Limb (tissue), 2 donors: ENCODE data around the gene ACKR3.

Experiments
- DNase-seq, 2 donors: peaks; one replicate each; pipeline ENCODE4 v3.0.0-alpha.2; 2016; ENCODE audit errors: extremely low spot score in 2 of 2

ACKR3 gene

DNA sequence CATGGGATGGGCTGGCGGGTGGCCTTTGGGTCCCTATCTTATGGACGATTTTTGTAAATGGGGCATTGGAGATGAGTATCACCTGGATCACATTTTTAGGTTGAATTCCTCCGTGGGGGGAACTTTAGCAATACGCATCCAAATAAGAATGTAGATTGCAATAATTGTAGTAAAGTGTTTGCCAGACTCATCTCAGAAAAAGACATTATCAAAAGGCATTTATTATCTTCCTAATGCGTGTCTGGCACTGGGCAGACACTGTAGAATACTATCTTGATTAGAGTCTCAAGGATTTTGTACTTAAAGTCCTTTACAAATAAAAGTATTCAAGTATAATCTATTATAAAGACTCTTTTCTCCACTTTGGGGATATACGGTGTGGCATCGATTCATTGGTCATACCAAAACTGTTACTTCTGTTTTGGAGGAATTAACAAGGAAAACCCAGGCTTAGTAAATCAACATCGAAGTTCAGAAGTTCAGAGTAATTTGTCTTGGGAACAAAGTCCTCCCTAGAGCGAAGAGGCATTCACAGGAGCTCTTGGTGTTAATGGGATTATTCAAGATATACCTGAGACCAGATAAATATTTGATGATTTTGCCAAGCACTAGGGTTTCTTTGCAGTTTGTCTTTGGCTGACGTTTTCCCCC, 578 bp upstream of the ACKR3 start:
- DNase-seq, result no peak

DNA sequence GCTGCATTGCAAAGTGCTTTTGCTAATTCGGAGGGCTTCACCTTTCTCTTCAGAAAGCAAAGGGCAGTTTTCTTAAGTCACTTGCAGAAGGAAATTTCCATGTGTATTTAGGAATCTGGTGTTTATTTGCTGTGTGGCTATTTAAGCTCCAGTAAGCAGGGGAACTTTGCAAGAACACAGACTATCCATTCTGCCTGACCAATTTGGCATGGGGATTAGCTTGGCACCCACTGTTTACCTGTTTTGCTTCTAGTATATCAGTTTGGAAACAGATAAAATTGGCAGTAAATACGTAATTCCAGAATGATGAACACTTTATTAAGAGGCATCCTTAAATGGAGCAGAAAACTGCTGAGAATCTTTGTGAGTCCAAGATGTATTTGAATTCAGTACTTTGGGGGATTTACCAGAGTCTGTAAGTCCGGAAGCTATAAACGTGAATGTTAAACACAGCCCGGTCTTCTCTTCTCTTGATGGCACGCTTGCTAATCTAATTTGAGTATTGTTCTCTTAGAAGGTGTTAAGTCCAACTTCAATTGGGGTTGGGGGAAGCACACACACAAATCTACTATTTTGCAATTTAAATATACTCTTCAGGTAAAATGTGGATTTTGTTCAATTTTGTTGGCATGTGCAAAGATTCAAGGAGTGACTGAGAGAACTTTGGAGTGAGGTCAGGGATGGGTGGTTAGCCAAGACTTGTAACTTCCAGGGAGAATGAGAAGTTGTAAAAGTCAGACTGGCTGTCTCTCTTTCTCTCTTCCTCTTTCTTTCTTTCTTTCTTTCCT, 650 bp downstream of the ACKR3 start:
- peak in 1 of 2 donors; percentile 7 for DNase-seq

DNA sequence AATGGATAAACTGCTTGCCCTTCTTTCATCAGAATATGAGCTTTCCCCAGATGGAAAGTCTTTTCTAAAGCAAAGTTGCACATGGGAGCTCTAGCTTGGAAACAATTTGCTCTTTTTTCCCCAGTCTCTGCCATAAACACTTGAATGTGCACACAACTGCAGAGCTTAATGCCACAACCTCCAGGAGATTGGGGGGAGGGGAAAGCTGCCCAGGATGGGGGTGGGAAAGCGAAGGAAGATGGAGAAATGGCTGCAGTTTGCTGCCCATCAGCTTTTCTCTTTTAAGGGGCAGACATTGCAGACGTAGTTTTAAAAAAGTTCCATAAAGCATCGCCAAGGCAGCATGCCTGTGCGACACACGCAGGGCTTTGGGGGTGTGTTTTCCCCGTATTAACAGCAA, 1.5 kb downstream of the ACKR3 start:
- DNase-seq, result peak in 1 of 2 donors; percentile 10

DNA sequence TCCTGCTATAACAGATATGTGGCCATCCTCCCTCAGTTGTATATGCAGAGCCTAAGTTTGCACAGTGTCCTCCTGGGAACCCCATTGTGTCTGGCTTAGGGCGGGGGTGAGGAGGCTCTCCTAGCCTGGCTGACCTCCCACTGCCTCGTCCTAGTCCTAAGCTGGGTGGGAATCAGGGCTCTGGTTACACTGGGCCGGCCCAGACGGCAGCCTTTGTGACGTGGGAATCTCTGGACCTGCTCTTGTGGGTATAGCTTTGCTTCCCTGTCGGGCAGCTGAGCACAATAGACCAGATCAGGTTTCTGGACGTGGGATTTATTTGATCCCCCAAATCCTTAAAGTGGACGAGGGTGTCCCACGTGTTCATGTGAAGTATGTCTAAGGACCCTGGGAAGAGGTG, 2.9 kb downstream of the ACKR3 start:
- no peak for DNase-seq

DNA sequence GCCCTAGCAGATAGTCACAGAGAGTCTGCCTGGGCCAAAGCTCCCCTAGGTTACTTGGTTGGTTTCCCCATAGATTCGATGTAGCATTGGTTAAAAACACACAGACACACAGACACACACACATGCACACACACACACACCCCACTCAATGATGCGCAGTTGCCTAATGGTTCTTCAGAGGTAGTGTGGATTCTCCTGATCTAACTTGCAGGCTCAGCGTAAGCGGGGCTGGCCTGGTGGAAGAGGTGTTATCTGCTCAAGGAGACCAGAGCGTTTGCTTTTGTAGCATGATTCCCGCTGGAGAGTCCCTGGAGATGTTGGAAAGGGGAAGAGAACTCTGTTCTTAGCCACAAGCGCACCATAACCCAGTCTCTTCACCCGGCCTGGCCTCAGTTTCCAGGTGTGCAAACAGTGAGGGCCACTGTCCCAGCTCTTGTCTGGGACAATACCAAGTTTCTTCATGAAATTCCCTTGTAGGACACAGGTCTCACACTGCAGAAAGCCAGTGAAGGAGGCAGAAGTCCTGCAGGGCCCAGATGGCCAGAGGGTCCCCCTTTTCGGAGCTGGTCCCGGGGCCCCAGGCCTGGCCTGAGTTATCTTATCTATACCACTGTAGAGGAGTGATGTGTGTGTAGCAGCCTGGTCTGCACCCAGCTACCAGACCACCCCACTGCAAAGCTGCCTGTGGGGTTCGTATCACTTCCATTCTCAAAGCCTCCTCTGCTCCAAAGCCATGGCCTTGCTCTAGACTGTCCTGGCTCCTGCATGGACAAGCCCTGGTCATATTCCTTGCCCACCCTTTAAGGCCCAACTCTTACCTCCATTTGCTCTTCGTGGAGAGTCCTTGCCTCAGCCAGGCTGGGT, 3.7 kb downstream of the ACKR3 start:
- DNase-seq, result no peak

DNA sequence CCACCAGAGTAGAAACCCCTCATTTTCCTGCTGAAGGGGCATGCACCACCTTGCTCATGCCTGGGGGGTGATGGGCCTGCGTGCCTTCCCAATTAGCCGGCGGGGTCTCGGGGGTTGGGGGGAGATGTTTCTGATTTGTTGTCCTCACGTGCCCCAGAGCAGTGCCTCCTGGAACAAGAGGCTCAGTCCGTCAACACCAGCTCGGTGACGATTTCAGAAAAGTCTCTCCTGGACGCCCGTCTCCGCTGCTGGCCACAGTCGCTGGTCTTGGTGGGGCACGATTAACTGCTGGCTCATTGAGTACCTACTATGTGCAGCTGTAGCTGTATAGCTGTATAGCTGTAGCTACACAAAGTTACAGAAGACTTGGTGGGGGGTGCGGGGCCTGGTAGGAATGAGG, 4.4 kb downstream of the ACKR3 start:
- no peak for DNase-seq

DNA sequence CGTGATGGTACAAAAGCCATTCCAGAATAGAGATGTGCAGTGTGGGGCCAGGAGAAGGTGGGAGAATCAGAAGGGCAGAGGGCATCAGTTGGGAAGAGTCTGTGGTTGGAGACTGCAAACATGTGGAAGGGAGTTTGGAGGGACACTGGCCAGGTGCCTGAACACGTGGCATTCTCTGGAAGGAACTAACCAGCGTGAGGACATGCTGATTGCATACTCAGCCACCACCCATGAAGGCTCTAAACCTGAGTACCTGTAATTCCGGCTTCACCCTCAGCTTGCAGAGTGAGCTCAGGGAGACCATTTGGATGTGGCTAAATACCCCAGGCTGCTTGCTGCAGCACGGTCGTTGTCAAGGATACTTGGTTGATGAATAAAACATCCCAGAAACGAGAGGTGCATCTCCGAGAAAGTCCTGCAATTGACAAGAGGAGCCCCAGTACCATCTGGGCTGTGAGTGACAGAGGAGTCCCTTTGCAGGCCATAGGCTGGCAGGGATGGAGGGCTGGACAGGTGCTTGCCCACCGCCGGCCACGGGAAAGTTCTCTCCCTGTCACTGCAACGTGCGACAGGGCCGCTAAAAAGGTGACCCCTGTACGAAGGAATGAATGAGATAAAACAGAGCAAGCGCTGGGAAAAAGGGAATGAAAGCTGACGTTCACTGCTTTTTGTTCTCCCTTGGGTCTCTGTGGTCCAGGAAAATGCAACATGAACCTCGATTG, 5.0 kb downstream of the ACKR3 start:
- DNase-seq, result peak in 1 of 2 donors; percentile 30

DNA sequence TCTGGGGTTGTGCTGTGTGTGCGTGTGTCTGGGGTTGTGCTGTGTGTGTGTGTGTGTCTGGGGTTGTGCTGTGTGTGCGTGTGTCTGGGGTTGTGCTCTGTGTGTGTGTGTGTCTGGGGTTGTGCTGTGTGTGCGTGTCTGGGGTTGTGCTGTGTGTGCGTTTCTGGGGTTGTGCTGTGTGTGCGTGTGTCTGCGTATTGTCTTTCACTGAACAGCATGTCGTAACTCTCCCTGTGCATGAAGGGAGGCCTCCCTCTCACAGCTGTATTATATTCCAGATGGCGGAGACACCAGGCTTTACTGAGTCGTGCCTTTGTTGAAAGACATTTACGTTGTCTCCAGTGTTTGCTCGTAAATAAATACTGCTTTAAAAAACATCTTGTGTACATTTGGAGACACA, 5.9 kb downstream of the ACKR3 start:
- peak; percentile 9 to 13 for DNase-seq

DNA sequence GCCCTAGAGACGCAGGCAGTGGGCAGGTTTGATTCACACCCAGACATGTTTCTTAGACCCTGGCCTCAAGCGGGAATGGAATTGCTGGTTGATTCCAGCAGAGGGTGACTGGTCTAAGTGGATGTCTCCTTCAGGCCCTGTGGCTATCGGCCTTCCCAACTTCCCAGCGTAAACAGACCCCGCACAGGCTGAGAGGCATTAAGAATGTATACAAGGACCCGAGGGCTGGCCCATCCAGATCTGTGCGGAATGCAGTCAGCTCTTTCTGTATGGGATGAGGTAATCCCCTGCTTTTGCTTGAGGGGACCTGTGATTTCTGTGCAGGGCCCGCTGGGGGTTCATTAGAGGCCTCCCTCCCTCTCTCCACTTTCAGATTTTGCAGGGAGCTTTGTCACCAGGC, 6.5 kb downstream of the ACKR3 start:
- DNase-seq, result peak in 1 of 2 donors; percentile 50

DNA sequence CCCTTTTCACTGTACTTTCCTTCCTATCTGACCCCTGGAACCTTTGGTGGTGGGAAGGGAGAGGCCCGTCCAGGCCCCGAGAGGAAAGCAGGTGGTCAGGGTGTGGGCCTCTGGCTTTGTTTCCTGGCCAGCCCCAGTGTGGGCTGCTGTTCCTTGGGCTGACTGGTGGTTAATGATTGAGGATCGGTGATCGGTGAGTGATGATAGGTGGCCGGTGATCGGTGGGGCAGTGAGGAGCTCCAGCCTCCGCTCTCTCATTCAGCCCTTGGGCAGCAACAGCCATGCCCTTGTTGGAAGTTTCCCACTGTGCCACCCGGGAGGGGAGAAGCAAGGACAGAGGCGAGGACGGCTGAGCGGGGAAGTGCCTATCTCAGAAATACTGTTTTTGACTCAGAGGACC, 7.3 kb downstream of the ACKR3 start:
- no peak for DNase-seq

DNA sequence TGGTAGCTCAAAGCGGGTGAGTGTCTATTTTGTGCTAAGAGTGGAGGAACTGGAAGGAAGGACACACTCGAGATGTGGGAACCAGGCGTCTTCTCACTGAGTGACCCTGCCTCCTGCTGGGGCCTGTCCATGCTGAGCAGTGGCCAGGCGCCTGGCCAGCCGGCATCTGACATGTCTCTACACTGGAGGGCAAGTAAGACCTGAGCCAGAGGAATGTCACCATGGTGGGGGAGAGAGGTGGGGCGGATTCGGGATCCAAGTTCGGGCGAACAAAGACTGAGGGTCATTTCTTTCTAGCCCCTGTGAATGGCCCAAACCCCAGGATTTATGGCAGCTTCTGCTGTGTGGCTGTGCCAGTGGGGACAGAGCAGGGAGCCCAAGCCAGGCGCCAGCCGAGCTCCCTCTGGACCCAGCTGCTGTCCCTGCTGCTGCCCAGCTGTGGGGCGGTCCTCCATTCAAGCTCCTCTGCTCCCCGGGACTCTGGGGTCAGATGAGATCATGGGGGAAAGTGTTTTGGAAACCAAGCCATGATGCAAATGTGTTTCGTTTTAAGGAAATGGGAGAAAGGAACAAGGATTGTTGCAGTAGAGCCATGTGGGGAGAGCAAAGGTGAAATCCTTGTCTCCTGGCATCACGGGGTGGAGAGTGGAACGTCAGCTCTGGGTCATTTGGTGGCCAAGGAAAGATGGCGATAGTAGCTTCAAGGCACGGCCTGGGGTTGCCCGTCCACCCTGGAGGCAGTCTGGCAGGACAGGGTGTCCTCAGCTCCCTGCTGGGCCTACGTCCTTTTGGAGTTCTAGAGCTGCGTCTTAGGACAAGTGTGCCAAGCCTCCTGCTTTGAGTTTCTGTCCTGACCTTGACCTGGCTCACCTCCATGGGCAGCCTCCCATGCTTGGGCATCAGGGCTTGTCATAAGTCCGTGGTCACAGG, 8.1 kb downstream of the ACKR3 start:
- DNase-seq, result no peak

DNA sequence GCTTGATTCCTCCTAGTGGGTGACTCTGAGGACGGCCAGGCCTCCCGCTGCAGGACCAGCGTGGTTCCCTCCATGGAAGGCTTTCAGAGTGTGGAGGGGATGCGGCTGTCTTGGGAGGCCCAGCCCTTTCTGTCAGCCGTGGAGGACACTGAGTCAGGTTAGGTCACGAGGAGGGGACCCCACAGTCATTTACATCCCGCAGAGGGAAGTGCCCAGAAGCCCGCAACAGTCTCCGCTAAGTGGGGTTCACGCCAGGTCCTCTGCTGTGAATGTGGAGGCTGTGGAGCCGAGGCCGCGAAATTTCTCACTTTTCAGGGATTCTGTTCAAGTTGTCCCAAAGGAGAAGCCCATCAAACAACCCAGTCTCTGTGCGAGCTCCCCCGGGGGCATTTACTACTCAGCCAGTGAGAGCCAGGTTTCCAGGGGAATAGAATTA, 8.8 kb downstream of the ACKR3 start:
- no peak for DNase-seq

DNA sequence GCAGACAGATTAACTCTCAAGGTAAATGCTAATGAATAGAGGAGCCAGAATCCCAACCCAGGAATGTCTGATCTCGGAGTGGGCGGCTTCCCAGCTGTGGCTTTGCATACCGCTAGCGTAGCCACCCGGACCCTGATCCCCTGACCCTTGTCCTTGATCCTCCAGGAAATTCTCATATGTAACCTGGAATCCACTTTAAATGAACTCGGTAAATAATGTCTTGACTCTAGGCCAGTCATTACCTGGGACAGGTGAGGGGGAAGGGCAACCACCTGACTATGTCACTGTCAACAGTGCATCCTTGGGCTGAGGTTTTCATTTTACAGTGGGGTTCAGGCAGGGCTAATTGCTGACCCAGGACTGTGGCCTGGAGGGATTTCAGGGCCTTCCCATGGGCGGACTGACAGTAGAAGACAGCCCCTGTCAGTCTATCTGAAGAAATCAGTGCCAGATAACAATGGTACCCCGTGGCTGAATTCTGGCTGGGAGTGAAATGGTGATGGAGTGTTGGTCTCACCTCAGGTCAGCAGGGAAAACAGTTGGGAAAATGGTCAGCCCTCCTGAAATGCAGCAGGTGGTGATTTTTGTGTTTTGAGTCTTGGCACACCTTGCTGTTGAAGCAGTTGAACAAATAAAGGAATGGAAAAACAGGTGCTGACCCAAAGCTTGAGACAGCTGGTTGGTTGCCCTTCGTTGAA, 9.6 kb downstream of the ACKR3 start:
- no peak for DNase-seq

DNA sequence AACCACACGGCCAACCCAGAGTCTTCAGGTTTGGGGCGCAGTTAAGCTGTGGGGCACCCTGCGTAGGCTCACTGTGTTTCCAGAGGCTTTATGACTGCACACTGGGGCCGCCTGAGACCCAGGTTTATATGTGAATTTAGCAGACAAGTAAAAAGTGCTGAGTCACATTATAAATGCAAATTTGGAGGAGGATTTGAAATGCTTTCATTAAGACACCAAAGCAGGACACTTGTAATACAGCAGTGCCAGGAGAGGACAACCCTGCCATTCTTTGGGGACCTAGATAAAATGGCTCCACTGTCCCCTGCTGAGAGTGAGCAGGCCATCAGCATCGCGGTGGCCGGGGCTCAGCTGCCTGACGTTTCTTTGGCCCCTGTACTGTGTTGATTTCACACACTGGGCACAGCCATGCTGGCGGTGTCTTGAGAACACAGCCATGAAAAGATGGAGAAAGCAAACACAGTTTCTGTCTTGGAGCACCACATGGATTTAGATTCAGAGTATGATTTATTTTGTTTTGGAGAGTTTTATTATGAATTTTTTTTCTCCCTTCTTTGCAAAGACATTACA, 10.2 kb downstream of the ACKR3 start:
- DNase-seq, result no peak

DNA sequence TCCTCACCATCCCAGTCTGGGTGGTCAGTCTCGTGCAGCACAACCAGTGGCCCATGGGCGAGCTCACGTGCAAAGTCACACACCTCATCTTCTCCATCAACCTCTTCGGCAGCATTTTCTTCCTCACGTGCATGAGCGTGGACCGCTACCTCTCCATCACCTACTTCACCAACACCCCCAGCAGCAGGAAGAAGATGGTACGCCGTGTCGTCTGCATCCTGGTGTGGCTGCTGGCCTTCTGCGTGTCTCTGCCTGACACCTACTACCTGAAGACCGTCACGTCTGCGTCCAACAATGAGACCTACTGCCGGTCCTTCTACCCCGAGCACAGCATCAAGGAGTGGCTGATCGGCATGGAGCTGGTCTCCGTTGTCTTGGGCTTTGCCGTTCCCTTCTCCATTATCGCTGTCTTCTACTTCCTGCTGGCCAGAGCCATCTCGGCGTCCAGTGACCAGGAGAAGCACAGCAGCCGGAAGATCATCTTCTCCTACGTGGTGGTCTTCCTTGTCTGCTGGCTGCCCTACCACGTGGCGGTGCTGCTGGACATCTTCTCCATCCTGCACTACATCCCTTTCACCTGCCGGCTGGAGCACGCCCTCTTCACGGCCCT, 11.2 kb downstream of the ACKR3 start:
- no peak for DNase-seq

DNA sequence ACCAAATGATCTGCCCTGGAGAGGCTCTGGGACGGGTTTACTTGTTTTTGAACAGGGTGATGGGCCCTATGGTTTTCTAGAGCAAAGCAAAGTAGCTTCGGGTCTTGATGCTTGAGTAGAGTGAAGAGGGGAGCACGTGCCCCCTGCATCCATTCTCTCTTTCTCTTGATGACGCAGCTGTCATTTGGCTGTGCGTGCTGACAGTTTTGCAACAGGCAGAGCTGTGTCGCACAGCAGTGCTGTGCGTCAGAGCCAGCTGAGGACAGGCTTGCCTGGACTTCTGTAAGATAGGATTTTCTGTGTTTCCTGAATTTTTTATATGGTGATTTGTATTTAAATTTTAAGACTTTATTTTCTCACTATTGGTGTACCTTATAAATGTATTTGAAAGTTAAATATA, 11.9 kb downstream of the ACKR3 start:
- no peak for DNase-seq

DNA sequence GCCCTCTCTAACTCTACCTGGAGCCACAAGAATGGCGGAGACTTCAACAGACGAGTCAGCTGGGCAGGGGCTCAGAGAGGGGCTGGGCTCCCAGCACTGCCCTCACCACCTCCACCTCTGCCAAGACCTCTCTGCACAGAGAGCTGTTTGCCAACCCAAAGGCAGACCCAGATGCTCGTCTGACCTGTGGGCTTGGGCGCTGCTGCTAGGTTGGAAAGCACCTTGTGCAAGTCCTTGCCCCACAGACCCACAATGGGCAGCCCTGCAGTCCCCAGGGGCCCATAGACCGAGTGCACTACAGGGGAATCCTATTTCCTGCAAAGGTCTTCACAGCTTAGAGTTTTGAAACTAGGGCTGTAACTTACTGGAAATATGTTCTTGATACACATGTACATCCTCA, 13.3 kb downstream of the ACKR3 start:
- DNase-seq, result no peak

DNA sequence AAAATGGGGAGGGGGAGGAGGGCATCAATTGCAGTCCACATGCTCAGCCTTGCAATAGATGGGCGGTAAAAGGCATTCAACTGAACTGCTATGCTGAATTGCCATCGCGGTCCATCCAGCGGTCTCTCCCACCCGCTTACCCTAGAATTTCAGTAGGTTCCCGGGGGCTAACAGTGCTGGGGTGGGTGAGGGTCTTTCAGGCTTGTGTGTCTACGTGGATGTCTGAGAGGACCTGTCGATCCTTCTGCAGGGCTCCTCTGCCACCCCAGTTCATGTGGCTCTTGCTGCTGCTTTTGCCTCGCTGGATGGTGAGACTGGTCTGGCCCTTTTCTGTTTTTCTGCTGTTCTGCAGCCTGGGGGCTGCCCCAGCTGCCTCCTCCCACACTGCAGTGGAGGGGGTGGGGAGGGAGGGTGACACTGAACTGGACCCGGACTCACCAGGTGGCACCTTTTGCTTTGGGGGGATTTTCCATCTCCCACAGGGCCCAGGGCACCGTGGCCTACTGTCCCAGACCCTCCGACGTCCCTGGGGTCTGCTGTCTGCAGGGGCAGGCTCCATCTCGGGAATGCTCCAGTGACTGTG, 14.1 kb downstream of the ACKR3 start:
- no peak for DNase-seq
